HK-2 (cell line): ENCODE measurements around the gene IRF8.

Experiments used
- DNase-seq: peaks from one replicate; pipeline ENCODE4 v3.0.0-alpha.2; 2018; ENCODE audit not compliant: unreplicated experiment

The IRF8 gene

GRCh38 chr16:85958731-85959130 lies 59.8 kb downstream of the IRF8 start:
- DNase-seq = no peak

GRCh38 chr16:85959686-85960085 lies 60.7 kb downstream of the IRF8 start:
- no peak for DNase-seq

- no peak for DNase-seq
Measured at GRCh38 chr16:85960486-85961046, 61.6 kb downstream of the IRF8 start.

GRCh38 chr16:85961988-85962915 lies 63.3 kb downstream of the IRF8 start:
- no peak for DNase-seq

GRCh38 chr16:85963753-85964285 lies 64.9 kb downstream of the IRF8 start:
- DNase-seq = no peak

GRCh38 chr16:85965125-85965524 lies 66.2 kb downstream of the IRF8 start:
- no peak for DNase-seq

- no peak for DNase-seq
Measured at GRCh38 chr16:85967111-85967510, 68.1 kb downstream of the IRF8 start.

- DNase-seq = no peak
Measured at GRCh38 chr16:85968041-85968920, 69.3 kb downstream of the IRF8 start.

- DNase-seq = no peak
Measured at GRCh38 chr16:85969159-85969558, 70.2 kb downstream of the IRF8 start.

GRCh38 chr16:85969591-85969990 lies 70.6 kb downstream of the IRF8 start:
- DNase-seq = no peak

- DNase-seq = no peak
Measured at GRCh38 chr16:85970016-85970733, 71.2 kb downstream of the IRF8 start.

GRCh38 chr16:85970738-85971137 lies 71.8 kb downstream of the IRF8 start:
- no peak for DNase-seq
